Neuronal stem cell (in vitro differentiated cells): ENCODE measurements around the gene BNIP3.

ENCODE experiments used
- DNase-seq: peaks from one replicate; pipeline ENCODE4 v3.0.0-alpha.2; 2013; ENCODE audit warnings: low spot score
- H2AFZ ChIP-seq: one replicate; pipeline ENCODE4 v1.6.1; 2013; ENCODE audit warnings: mild to moderate bottlenecking, low read length, inconsistent platforms
- H2AK5ac ChIP-seq: 2 replicates; pipeline ENCODE4 v1.6.1; 2013; ENCODE audit warnings: low read depth, mild to moderate bottlenecking, inconsistent platforms, low read length, moderate library complexity, mixed read lengths
- H2BK120ac ChIP-seq: 2 replicates; pipeline ENCODE4 v1.6.1; 2013; ENCODE audit warnings: low read depth, mild to moderate bottlenecking, inconsistent platforms, low read length, moderate library complexity, mixed read lengths
- H2BK12ac ChIP-seq: one replicate; pipeline ENCODE4 v1.6.1; 2013; ENCODE audit warnings: low read length, inconsistent platforms
- H2BK15ac ChIP-seq: 2 replicates; pipeline ENCODE4 v1.6.1; 2013; ENCODE audit warnings: mild to moderate bottlenecking, low read length, inconsistent platforms, mixed read lengths
- H2BK5ac ChIP-seq: one replicate; pipeline ENCODE4 v1.6.1; 2013; ENCODE audit warnings: inconsistent platforms, mild to moderate bottlenecking, low read length, moderate library complexity
- H3K14ac ChIP-seq: one replicate; pipeline ENCODE4 v1.6.1; 2013; ENCODE audit warnings: low read length, inconsistent platforms
- H3K18ac ChIP-seq: 2 replicates; pipeline ENCODE4 v1.6.1; 2013; ENCODE audit warnings: low read length, inconsistent platforms
- H3K23ac ChIP-seq: 2 replicates; pipeline ENCODE4 v1.6.1; 2013; ENCODE audit warnings: low read depth, mild to moderate bottlenecking, mixed read lengths, low read length, inconsistent platforms; ENCODE audit not compliant: poor library complexity
- H3K27ac ChIP-seq: replicated peaks from 3 replicates; pipeline ENCODE4 v1.5.1; 2013; ENCODE audit warnings: low read length, inconsistent platforms
- H3K27me3 ChIP-seq, 3 experiments: 2 replicates each; pipeline ENCODE4 v1.6.1; 2013; ENCODE audit warnings: low read length in 3 of 3, mild to moderate bottlenecking in 2 of 3, inconsistent platforms in 1 of 3, low read depth in 1 of 3, mixed read lengths in 1 of 3, moderate library complexity in 1 of 3; ENCODE audit not compliant: control insufficient read depth in 3 of 3, insufficient read depth in 3 of 3
- H3K36me3 ChIP-seq, 2 donors: replicated peaks in 1 of 2; 2 replicates each; pipeline ENCODE4 v1.6.1; 2013; ENCODE audit warnings: low read length in 2 of 2; ENCODE audit not compliant: control insufficient read depth in 2 of 2, insufficient read depth in 2 of 2
- H3K4ac ChIP-seq: 2 replicates; pipeline ENCODE4 v1.6.1; 2013; ENCODE audit warnings: inconsistent platforms, mild to moderate bottlenecking, low read length, moderate library complexity
- H3K4me1 ChIP-seq, 2 donors: 1 replicate in 1 of 2; 2 replicates in 1 of 2; pipeline ENCODE4 v1.6.1; 2013; ENCODE audit warnings: low read length in 2 of 2, low read depth in 1 of 2; ENCODE audit not compliant: control insufficient read depth in 2 of 2, insufficient read depth in 1 of 2
- H3K4me2 ChIP-seq: one replicate; pipeline ENCODE4 v1.6.1; 2013; ENCODE audit warnings: mild to moderate bottlenecking, low read length, inconsistent platforms; ENCODE audit not compliant: insufficient read depth, poor library complexity, severe bottlenecking
- H3K4me3 ChIP-seq, 2 donors: 2 replicates each; pipeline ENCODE4 v1.5.1; 2013; ENCODE audit warnings: low read length in 2 of 2, mild to moderate bottlenecking in 2 of 2, inconsistent platforms in 1 of 2, moderate library complexity in 1 of 2
- H3K79me1 ChIP-seq: one replicate; pipeline ENCODE4 v1.6.1; 2013; ENCODE audit warnings: low read depth, mild to moderate bottlenecking, inconsistent platforms, low read length, moderate library complexity
- H3K9ac ChIP-seq: one replicate; pipeline ENCODE4 v1.6.1; 2013; ENCODE audit warnings: mild to moderate bottlenecking, low read depth, low read length, inconsistent platforms; ENCODE audit not compliant: poor library complexity
- H3K9me3 ChIP-seq, 2 donors: replicated peaks in 1 of 2; 2 replicates each; pipeline versions ENCODE3 to v1.6.1; 2013; ENCODE audit warnings: low read length in 2 of 2, mild to moderate bottlenecking in 2 of 2, inconsistent platforms in 1 of 2, low read depth in 1 of 2, mixed read lengths in 1 of 2, moderate library complexity in 1 of 2; ENCODE audit not compliant: control insufficient read depth in 2 of 2, insufficient read depth in 1 of 2
- H4K8ac ChIP-seq: one replicate; pipeline ENCODE4 v1.6.1; 2013; ENCODE audit warnings: low read depth, mild to moderate bottlenecking, inconsistent platforms, low read length, moderate library complexity
- H4K91ac ChIP-seq: one replicate; pipeline ENCODE4 v1.6.1; 2013; ENCODE audit warnings: low read length, low read depth, mild to moderate bottlenecking, inconsistent platforms; ENCODE audit not compliant: poor library complexity
- WGBS, 2 donors: extraction: QIAGEN DNeasy Blood & Tissue Kit; methylation state at CpG; one replicate each; pipeline ENCODE4 v1.1.7; 2013; ENCODE audit warnings: missing lambda C conversion rate in 2 of 2, mixed read lengths in 1 of 2; ENCODE audit not compliant: insufficient read length in 2 of 2, insufficient replicate concordance in 1 of 2; ENCODE audit errors: extremely low coverage in 2 of 2; 5-methylcytosine and 5-hydroxymethylcytosine counted together

BNIP3 gene

GRCh38 chr10:131961777-131962662 lies 19.7 kb downstream of the BNIP3 start:
- H4K91ac ChIP-seq, result no peak overlapping the region
- H3K79me1 ChIP-seq, result peaks cover 3% of the 10 kb centered on the region
- H2AK5ac ChIP-seq, result no peak overlapping the region
- H3K4me3 ChIP-seq, result no peak overlapping the region
- H3K9ac ChIP-seq, result no peak overlapping the region
- peak overlapping the region; percentile 16 for H3K18ac ChIP-seq
- no CpG with 5 or more reads among the region's 32 CpGs for WGBS, 2 donors
- no peak overlapping the region for H3K23ac ChIP-seq
- peaks cover 0 to 2% of the 10 kb centered on the region in 2 donors for H3K9me3 ChIP-seq
- no peak overlapping the region for H4K8ac ChIP-seq
- H2BK15ac ChIP-seq, result no peak overlapping the region
- no peaks in the 10 kb centered on the region for H3K4me1 ChIP-seq
- H2BK12ac ChIP-seq, result no peak overlapping the region
- H3K27ac ChIP-seq, result no peak overlapping the region
- no peaks in the 10 kb centered on the region for H3K27me3 ChIP-seq
- no peak for DNase-seq
- H3K4ac ChIP-seq, result no peak overlapping the region
- no peak overlapping the region for H2BK120ac ChIP-seq
- H3K4me2 ChIP-seq, result no peak overlapping the region
- no peak overlapping the region for H2BK5ac ChIP-seq
- no peak overlapping the region for H3K14ac ChIP-seq
- H2AFZ ChIP-seq, result no peak overlapping the region
- peaks cover 11 to 52% of the 10 kb centered on the region in 2 donors for H3K36me3 ChIP-seq

- no peak overlapping the region for H3K4me2 ChIP-seq
- peaks cover 3% of the 10 kb centered on the region for H3K79me1 ChIP-seq
- no peak overlapping the region for H3K4ac ChIP-seq
- peak overlapping the region in 1 of 2 donors; percentile 45 for H3K4me3 ChIP-seq
- H3K9ac ChIP-seq, result peak overlapping the region; percentile 76
- no peak overlapping the region for H2BK120ac ChIP-seq
- no peak overlapping the region for H3K14ac ChIP-seq
- no peak overlapping the region for H2AFZ ChIP-seq
- H4K8ac ChIP-seq, result no peak overlapping the region
- no peak overlapping the region for H3K23ac ChIP-seq
- peaks cover 15 to 52% of the 10 kb centered on the region in 2 donors for H3K36me3 ChIP-seq
- no peak overlapping the region for H3K27ac ChIP-seq
- no peak for DNase-seq
- no peaks in the 10 kb centered on the region for H3K4me1 ChIP-seq
- peaks cover 0 to 3% of the 10 kb centered on the region in 2 donors for H3K9me3 ChIP-seq
- H2BK12ac ChIP-seq, result no peak overlapping the region
- WGBS, 2 donors, result no CpG with 5 or more reads among the region's 26 CpGs
- no peak overlapping the region for H4K91ac ChIP-seq
- no peak overlapping the region for H3K18ac ChIP-seq
- H3K27me3 ChIP-seq, result no peaks in the 10 kb centered on the region
- no peak overlapping the region for H2AK5ac ChIP-seq
- no peak overlapping the region for H2BK5ac ChIP-seq
- no peak overlapping the region for H2BK15ac ChIP-seq
Observed at GRCh38 chr10:131961047-131961776, 20.5 kb downstream of the BNIP3 start.

- Histone ChIP-seq H3K79me1 (peaks cover 3% of the 10 kb centered on the region), H3K18ac (no peak overlapping the region)
- DNase-seq, result no peak
Observed at GRCh38 chr10:131960631-131961046, 21.1 kb downstream of the BNIP3 start.

GRCh38 chr10:131959841-131960240 lies 21.9 kb downstream of the BNIP3 start:
- Histone ChIP-seq H3K36me3 (peaks cover 21 to 58% of the 10 kb centered on the region in 2 donors), H4K91ac (no peak overlapping the region), H2BK15ac (no peak overlapping the region), H3K23ac (peak overlapping the region; percentile 2), H4K8ac (no peak overlapping the region), H2BK12ac (no peak overlapping the region), H2AFZ (no peak overlapping the region), H2BK5ac (no peak overlapping the region), H3K9ac (no peak overlapping the region), H3K4ac (no peak overlapping the region), H2BK120ac (no peak overlapping the region), H3K4me2 (no peak overlapping the region), H3K4me1 (no peaks in the 10 kb centered on the region), H3K27me3 (no peaks in the 10 kb centered on the region), H2AK5ac (no peak overlapping the region), H3K9me3 (peaks cover 0 to 3% of the 10 kb centered on the region in 2 donors), H3K18ac (no peak overlapping the region), H3K27ac (no peak overlapping the region), H3K79me1 (peaks cover 3% of the 10 kb centered on the region), H3K4me3 (no peak overlapping the region), H3K14ac (no peak overlapping the region)
- WGBS, 2 donors, result no CpG with 5 or more reads among the region's 19 CpGs
- DNase-seq, result no peak

More at GRCh38 chr10:131960631-131961046, 21.1 kb downstream of the BNIP3 start:
- no peak overlapping the region for H3K23ac ChIP-seq
- no peak overlapping the region for H3K4me2 ChIP-seq
- H2AK5ac ChIP-seq, result no peak overlapping the region
- H4K91ac ChIP-seq, result no peak overlapping the region
- no CpG with 5 or more reads among the region's 18 CpGs for WGBS, 2 donors
- peaks cover 19 to 52% of the 10 kb centered on the region in 2 donors for H3K36me3 ChIP-seq
- H3K4ac ChIP-seq, result no peak overlapping the region
- peaks cover 0 to 3% of the 10 kb centered on the region in 2 donors for H3K9me3 ChIP-seq
- no peak overlapping the region for H2BK120ac ChIP-seq
- no peak overlapping the region for H3K27ac ChIP-seq
- H2BK12ac ChIP-seq, result no peak overlapping the region
- H2BK15ac ChIP-seq, result no peak overlapping the region
- no peak overlapping the region for H4K8ac ChIP-seq
- H2BK5ac ChIP-seq, result no peak overlapping the region
- no peak overlapping the region for H3K14ac ChIP-seq
- H3K27me3 ChIP-seq, result no peaks in the 10 kb centered on the region
- peak overlapping the region in 1 of 2 donors; percentile 45 for H3K4me3 ChIP-seq
- H3K4me1 ChIP-seq, result no peaks in the 10 kb centered on the region
- no peak overlapping the region for H3K9ac ChIP-seq
- no peak overlapping the region for H2AFZ ChIP-seq
